ENCODE data around the gene HDAC4. TPM values are rescaled to one million over a fixed set of nuclear protein-coding genes. Genes with fewer than 3 reads are reported as not detected.
A peak's percentile ranks its signal among the peaks of the same experiment; 100 is the strongest.

Gene HDAC4
- total RNA-seq, 1 experiment from 2014 or later = 44.4 TPM

- DNase-seq (ENCODE audit: low spot score) (peak; percentile 4), ATAC-seq (no peak)
- Mint-ChIP-seq H3K4me1 (peaks cover 8% of the 10 kb centered on the region), H3K36me3 (no peaks in the 10 kb centered on the region), H3K27ac (peak overlapping the region; percentile 63), H3K4me3 (no peak overlapping the region), H3K27me3 (ENCODE audit: low read depth) (no peaks in the 10 kb centered on the region), H3K9me3 (no peaks in the 10 kb centered on the region)
- ChIA-PET CTCF (no interaction called here), POLR2A (no interaction called here)
- TF ChIP-seq ATF1 (CRISPR knock-in tag; IDR thresholded peaks at IDR 0.05) (no peak), ZNF423 (CRISPR knock-in tag; IDR thresholded peaks at IDR 0.05) (no peak), ZBTB43 (CRISPR knock-in tag; IDR thresholded peaks at IDR 0.05) (no peak), JAZF1 (CRISPR knock-in tag; IDR thresholded peaks at IDR 0.05) (no peak), TEAD1 (CRISPR knock-in tag; IDR thresholded peaks at IDR 0.05) (no peak), RELA (CRISPR knock-in tag; IDR thresholded peaks at IDR 0.05; ENCODE audit: borderline replicate concordance) (no peak)
These were observed 121.1 kb downstream of the HDAC4 start for GRCh38 chr2:239279508-239280295.

DNA sequence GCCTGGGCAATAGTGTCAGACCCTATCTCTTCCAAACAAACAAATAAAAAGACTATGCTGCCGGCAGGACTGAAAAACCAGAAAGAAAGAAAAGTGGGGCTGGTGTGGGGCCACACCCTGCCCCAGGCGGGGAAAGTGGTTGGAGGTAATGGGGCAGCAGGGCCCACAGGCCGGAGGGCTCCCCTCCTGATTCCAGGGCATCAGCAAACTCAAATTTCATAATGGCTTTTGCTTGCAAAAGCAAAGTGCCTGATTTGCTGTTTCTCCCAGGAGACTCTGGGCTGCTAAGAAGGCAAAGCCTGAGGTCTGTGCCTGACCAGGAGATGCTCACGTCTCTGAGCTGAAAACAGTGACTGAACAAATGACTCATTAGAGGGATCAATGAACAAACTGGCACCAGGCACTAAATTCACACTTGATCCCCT, 121.9 kb downstream of the HDAC4 start:
- H3K27me3 Mint-ChIP-seq (ENCODE audit: low read depth) = no peaks in the 10 kb centered on the region
- no peaks in the 10 kb centered on the region for H3K9me3 Mint-ChIP-seq
- TF ChIP-seq ZNF263 (CRISPR knock-in tag; IDR thresholded peaks at IDR 0.05; ENCODE audit: low read depth) (no peak), ZNF512 (CRISPR knock-in tag; IDR thresholded peaks at IDR 0.05; ENCODE audit: borderline replicate concordance) (no peak), ZNF423 (CRISPR knock-in tag; IDR thresholded peaks at IDR 0.05) (no peak), KAT7 (CRISPR knock-in tag; IDR thresholded peaks at IDR 0.05; ENCODE audit: borderline replicate concordance) (no peak), CREB1 (CRISPR knock-in tag; IDR thresholded peaks at IDR 0.05) (no peak), RORB (CRISPR knock-in tag; IDR thresholded peaks at IDR 0.05) (no peak), CBFB (CRISPR knock-in tag; IDR thresholded peaks at IDR 0.05; ENCODE audit: low read depth) (no peak), MYBL2 (CRISPR knock-in tag; IDR thresholded peaks at IDR 0.05) (no peak), ZNF232 (CRISPR knock-in tag; IDR thresholded peaks at IDR 0.05) (no peak), CTCF (IDR thresholded peaks at IDR 0.05) (no peak), NR1H2 (CRISPR knock-in tag; IDR thresholded peaks at IDR 0.05) (no peak), JUN (CRISPR knock-in tag; IDR thresholded peaks at IDR 0.05) (no peak), MXD4 (CRISPR knock-in tag; IDR thresholded peaks at IDR 0.05; ENCODE audit: borderline replicate concordance) (no peak), ZMAT4 (CRISPR knock-in tag; IDR thresholded peaks at IDR 0.05) (no peak), ZBTB21 (CRISPR knock-in tag; IDR thresholded peaks at IDR 0.05; ENCODE audit: borderline replicate concordance) (no peak), SP1 (CRISPR knock-in tag; conservative IDR thresholded peaks at IDR 0.05) (no peak), NFYB (CRISPR knock-in tag; conservative IDR thresholded peaks at IDR 0.05; ENCODE audit: low read depth) (no peak)
- TF ChIP-seq, protein P1, sequence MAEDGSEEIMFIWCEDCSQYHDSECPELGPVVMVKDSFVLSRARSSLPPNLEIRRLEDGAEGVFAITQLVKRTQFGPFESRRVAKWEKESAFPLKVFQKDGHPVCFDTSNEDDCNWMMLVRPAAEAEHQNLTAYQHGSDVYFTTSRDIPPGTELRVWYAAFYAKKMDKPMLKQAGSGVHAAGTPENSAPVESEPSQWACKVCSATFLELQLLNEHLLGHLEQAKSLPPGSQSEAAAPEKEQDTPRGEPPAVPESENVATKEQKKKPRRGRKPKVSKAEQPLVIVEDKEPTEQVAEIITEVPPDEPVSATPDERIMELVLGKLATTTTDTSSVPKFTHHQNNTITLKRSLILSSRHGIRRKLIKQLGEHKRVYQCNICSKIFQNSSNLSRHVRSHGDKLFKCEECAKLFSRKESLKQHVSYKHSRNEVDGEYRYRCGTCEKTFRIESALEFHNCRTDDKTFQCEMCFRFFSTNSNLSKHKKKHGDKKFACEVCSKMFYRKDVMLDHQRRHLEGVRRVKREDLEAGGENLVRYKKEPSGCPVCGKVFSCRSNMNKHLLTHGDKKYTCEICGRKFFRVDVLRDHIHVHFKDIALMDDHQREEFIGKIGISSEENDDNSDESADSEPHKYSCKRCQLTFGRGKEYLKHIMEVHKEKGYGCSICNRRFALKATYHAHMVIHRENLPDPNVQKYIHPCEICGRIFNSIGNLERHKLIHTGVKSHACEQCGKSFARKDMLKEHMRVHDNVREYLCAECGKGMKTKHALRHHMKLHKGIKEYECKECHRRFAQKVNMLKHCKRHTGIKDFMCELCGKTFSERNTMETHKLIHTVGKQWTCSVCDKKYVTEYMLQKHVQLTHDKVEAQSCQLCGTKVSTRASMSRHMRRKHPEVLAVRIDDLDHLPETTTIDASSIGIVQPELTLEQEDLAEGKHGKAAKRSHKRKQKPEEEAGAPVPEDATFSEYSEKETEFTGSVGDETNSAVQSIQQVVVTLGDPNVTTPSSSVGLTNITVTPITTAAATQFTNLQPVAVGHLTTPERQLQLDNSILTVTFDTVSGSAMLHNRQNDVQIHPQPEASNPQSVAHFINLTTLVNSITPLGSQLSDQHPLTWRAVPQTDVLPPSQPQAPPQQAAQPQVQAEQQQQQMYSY (CRISPR knock-in tag; IDR thresholded peaks at IDR 0.05) = no peak
- TF ChIP-seq, protein P2, sequence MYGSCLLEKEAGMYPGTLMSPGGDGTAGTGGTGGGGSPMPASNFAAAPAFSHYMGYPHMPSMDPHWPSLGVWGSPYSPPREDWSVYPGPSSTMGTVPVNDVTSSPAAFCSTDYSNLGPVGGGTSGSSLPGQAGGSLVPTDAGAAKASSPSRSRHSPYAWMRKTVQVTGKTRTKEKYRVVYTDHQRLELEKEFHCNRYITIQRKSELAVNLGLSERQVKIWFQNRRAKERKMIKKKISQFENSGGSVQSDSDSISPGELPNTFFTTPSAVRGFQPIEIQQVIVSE (CRISPR knock-in tag; IDR thresholded peaks at IDR 0.05; ENCODE audit: borderline replicate concordance) = no peak
- TF ChIP-seq, protein P3, sequence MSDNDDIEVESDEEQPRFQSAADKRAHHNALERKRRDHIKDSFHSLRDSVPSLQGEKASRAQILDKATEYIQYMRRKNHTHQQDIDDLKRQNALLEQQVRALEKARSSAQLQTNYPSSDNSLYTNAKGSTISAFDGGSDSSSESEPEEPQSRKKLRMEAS (CRISPR knock-in tag; IDR thresholded peaks at IDR 0.05) = no peak
- ChIA-PET CTCF (no interaction called here), POLR2A (no interaction called here)
- H3K4me1 Mint-ChIP-seq = peaks cover 14% of the 10 kb centered on the region
- DNase-seq (ENCODE audit: low spot score) (no peak), ATAC-seq (no peak)
- no peak overlapping the region for H3K4me3 Mint-ChIP-seq
- peak overlapping the region; percentile 6; the same call in 1 of the 2 replicates for H3K27ac Mint-ChIP-seq
- H3K36me3 Mint-ChIP-seq = no peaks in the 10 kb centered on the region

Data from WTC11 (cell line).